GM18519 (cell line): ENCODE data around the gene RIN3.
"Not testable (repeated sequence)": the region's sequence is repeated elsewhere in the genome, so short reads cannot be mapped to it uniquely, and the experiment has no call there.

ENCODE experiments used
- ATAC-seq: cut with Tn5 transposase; IDR thresholded peaks from one replicate; pipeline ENCODE4 v1.9.1; 2021; ENCODE audit warnings: mild to moderate bottlenecking, moderate library complexity; ENCODE audit not compliant: unreplicated experiment, low FRiP score

RIN3 gene

GRCh38 chr14:92658160-92658559 lies 144.6 kb downstream of the RIN3 start:
- no peak for ATAC-seq

- ATAC-seq = no peak
Measured at GRCh38 chr14:92658684-92659083, 145.1 kb downstream of the RIN3 start.

- no peak for ATAC-seq
Measured at GRCh38 chr14:92659765-92660561, 146.4 kb downstream of the RIN3 start.

GRCh38 chr14:92660571-92660970 lies 147.0 kb downstream of the RIN3 start:
- no peak for ATAC-seq

GRCh38 chr14:92663049-92663448 lies 149.5 kb downstream of the RIN3 start:
- ATAC-seq = no peak

- no peak for ATAC-seq
Measured at GRCh38 chr14:92665661-92666110, 152.1 kb downstream of the RIN3 start.

GRCh38 chr14:92666251-92666650 lies 152.7 kb downstream of the RIN3 start:
- no peak for ATAC-seq

GRCh38 chr14:92668276-92668973 lies 154.8 kb downstream of the RIN3 start:
- ATAC-seq = no peak

GRCh38 chr14:92670160-92670559 lies 156.6 kb downstream of the RIN3 start:
- no peak for ATAC-seq

GRCh38 chr14:92670643-92671366 lies 157.2 kb downstream of the RIN3 start:
- ATAC-seq = no peak

GRCh38 chr14:92673601-92674150 lies 160.1 kb downstream of the RIN3 start:
- no peak for ATAC-seq

- no peak for ATAC-seq
Measured at GRCh38 chr14:92675421-92675820, 161.8 kb downstream of the RIN3 start.

- no peak for ATAC-seq
Measured at GRCh38 chr14:92675976-92676375, 162.4 kb downstream of the RIN3 start.

- no peak for ATAC-seq
Measured at GRCh38 chr14:92676403-92677086, 163.0 kb downstream of the RIN3 start.

GRCh38 chr14:92677087-92677668 lies 163.6 kb downstream of the RIN3 start:
- ATAC-seq = peak; percentile 72

GRCh38 chr14:92677955-92678354 lies 164.4 kb downstream of the RIN3 start:
- no peak for ATAC-seq

GRCh38 chr14:92678766-92679165 lies 165.2 kb downstream of the RIN3 start:
- ATAC-seq = no peak

GRCh38 chr14:92679246-92679645 lies 165.7 kb downstream of the RIN3 start:
- ATAC-seq = no peak

GRCh38 chr14:92680330-92680729 lies 166.7 kb downstream of the RIN3 start:
- ATAC-seq = not testable (repeated sequence)
